GM18519 (cell line): ENCODE data around the gene FARP1.

Source experiments
- ATAC-seq: cut with Tn5 transposase; IDR thresholded peaks from one replicate; pipeline ENCODE4 v1.9.1; 2021; ENCODE audit warnings: mild to moderate bottlenecking, moderate library complexity; ENCODE audit not compliant: unreplicated experiment, low FRiP score

FARP1 gene

DNA sequence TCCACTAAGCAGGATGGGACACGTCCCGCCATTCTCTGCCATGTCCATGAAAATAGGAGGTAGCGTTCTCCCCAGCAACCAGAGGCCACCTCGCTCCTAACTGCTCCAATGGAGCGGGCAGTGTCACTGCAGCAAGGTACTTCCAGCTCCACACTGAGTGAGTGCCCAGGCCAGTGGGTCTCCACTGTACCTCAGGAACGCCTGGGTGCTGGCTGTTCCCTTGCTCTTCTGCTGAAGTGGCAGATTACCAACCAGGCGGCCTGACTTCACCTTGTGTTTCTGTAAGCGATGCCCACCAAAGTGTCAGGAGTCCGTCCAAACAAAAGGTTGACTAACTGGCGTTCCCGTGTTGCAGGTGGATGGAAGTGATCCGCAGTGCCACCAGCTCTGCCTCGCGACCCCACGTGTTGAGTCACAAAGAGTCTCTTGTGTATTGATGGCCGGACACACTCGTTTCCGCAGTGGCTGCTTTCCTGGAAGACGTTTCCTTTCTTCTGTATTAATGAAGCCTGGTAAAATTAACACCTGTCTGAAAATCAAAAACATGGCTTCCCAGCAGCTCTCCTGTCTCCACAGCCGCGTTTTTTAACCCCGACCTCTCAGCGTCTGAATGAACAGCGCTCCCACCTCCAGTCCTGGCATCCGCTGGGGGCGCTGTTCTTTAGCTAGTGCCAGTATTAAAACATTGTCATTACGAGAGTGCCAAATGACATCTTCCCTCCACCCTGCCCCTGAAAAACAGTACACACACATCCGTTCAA, 305.2 kb downstream of the FARP1 start:
- ATAC-seq = no peak

DNA sequence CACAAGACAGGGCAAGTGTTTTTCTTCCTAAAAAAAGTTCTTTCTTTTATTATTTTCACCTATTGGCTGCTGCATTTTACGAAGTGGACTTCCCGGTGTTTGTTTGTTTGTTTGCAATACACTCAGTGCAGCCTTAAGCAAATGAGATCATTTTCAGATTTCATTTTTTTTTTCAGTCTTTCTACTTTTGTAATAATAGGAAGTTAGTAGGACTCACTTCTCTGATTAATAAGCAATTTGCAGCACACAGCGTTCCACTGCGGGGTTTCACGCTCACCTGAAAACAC, 305.7 kb downstream of the FARP1 start:
- ATAC-seq = no peak

DNA sequence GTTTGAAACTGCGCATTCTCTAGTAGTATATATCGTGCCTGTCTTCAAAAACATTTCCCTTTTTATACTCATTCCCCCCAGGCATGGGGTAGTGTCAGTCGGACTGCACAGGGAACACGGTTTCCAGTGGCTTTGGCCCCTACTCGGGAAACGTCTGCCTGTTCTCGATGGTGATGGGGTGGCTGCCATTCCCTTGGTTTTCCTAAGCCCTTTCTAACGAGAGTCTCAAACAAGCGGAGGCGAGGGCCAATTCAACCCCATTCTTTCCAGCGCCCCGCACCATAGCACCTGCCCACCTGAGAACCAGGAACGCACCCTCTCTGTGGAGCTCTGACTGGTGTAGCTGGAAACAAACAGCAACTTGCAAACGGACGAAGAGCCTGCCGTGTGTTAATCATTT, 306.4 kb downstream of the FARP1 start:
- no peak for ATAC-seq

DNA sequence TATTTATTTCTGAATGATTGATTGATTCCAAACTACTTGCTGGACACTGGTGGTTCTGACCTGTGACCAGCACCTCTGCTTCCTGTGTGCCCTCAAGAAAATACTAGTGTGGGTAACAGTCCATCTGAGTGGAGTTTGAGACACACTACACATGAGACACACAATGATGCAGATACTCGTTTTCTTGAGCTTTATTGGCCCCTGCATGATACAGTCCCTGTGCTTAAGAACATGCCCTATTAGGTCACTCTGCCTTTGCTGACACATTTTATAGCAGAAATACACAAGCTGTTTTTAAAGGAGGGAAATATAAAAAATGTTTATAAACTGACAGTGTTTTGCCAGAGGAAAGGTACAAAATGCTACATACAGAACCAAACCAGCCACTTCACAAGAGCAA, 307.1 kb downstream of the FARP1 start:
- no peak for ATAC-seq

DNA sequence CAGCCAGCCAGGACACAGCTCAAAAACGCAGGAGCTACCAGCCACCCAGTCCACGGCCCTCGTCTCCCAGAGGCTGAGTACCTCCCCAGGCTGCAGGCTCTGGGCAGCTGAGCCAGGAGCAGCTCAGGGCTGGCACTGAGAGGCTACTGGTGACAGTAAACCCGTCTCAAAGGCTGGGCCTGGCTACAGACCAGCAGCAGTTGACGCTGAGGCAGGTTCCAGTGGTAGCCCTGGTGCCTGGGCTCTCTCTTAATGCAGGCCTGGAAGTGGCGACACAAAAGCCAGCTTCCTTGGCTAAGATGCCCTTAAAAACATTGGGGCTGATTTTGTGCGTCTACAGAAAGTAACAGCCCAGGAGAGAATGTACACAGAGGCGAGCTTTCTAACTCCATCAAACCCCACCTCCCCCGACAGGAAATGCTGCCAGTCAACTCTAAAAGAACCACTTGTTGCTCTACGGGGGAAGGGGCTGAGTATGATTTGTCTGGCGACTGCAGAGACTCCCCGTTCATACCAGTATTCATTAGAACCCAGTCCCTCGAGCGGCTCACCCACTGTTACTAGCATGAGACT, 307.7 kb downstream of the FARP1 start:
- no peak for ATAC-seq

DNA sequence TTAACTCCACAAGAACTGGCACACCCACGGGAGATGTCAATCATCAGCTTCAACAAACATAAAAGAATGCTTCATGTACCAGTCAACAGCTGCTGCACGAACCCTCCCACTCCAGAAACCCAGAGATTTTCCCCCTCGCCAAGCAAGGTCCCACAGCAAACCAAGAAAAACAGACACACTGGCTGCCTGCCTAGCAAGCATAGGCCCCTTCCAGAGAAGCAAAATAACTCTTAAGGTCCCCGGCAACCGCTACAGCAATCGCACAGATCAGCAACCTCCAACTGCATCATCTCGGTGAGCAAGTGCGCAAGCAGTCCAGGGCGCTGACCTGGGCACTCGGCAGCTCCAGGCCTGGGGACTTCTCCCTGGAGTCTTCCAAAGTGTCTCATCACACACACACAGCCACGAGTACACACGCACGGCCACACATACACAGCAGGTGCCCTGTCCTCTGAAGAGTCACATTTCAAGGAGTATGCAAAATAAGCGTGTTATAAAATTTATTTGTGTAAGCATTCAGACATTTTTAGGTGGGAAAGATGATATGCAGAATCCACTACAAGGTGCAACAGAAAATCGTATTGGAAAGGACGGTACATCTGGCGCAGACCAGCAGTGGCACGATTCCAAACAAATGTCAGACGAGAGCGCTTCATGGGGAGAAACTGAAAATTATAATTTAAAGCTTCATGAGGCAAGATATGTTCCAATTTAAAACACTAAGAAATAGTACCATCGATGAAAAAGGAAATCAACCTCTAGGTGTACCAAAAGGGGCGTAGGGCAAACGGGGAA, 309.0 kb downstream of the FARP1 start:
- no peak for ATAC-seq

DNA sequence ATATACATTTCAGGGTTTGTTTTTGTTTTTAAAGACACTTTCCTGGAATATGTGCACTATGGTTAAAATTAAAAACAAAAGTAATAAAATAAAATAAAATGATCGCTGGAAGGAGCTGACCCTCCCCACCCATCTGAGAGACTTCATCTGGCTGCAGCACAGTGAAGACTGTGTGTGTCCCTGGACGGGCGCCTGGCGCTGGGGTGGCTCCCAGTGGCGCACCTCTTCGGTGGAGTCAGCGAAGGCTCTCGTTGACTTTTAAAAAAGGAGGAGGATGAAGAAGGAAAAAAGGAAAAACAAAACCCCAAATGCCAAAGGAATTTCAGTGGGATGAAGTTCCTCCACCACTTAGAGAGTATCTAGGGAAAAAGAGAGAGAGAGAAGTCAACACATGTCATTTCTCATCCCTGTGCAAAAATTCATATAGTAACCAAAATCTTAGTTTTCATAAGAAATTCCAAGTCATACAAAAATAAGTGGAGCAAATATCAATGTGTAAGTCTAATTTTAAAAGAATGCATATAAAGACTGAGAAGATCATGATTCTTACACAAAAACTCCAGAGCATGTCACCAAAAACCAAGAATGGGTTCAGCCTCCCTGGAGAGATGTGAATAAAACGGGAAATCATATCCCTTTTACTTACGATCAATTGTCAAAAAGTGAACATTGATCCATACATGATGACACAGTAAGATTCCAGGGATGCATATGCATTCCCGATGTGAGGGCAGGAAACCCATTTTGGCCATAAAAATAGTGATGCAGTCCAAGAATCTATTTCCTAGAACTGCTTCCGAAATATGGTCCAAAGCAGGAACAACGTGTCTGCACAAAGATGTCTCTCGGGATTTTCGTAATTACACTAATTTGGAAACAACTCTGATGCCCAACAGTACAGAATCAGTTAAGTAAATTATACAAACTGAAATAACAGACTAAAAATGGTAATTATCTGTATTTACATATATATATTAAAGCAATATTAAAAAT, 310.3 kb downstream of the FARP1 start:
- ATAC-seq = no peak

DNA sequence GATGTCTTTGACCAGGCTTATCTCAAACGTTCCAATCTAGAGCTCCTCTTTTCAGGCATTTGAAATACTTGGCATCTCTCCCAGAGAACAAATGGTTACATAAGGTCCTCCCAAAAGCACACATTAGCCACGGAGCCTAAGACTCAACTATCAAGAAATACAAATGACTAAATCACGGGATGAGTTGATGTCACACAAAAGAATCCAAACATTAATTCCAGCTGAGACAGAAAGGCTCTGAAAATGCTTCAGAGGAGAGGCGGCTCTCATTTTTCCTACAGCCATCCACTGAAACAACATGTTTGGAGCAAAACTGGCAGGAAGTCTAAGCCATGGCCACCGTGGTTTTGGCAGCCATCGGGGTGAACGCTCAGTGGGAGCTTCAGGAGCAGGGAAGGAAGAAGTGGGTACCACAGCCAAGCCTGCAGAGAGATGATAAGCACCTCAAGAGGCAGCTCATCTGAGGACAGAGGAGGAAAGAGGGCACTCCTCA, 311.5 kb downstream of the FARP1 start:
- ATAC-seq = no peak

DNA sequence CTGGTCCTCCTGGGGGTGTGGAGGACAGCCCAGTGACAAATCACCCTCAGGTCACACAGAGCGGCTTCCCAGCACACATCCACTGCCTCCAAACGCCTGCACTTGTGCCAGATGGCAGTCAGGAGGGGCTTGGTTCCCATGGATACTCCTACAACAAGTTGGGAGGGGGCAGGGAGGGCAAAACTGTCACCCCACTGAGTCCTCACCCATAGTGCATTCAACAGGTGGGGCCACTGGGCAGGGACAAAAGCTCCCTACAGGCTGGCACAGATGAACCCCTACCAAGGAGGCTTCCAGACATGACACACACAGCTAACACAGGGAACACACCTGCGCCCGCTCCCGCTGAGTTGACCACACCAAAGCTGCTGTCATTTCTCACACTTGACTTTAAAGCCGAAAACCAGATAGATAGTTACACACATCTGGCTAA, 313.5 kb downstream of the FARP1 start:
- no peak for ATAC-seq

DNA sequence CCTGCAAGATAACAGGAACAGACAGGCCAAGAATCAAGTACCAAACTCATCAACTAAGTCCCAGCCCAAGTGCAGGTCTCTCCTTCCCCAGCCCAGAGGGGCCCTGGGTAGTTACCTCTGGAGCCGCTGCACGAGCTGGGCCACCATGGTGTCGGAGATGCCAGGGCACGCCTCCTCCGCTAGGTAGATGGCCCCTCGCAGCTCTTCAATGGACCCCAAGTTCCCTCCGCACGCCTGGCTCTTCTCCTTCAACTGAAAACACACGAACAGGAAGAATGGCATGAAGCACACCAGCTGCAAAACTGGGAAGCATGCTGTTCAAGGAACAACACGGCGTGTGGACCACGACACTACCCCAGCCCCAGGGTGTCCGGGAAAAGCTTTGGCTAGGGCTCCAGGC, 314.2 kb downstream of the FARP1 start:
- ATAC-seq = no peak

DNA sequence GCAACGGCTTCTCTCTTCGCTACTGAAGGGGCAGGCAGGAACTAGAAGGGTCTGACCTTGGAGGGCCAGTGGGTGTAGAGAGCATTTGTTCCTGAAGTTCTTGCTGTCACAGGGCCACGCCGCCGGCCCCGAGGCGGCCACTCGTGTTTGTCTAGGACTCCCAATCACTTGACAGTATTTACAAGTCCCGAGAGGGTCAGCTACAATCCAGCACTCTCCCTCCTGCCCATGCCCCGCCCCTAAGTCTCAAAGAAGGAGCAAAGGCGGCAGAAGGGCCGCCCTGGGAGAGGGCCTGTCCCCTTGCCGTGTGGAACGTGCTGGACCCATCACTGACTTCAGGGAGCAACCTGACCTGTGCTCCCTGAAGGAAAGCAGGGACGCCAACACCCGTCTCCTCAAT, 315.5 kb downstream of the FARP1 start:
- ATAC-seq = no peak

DNA sequence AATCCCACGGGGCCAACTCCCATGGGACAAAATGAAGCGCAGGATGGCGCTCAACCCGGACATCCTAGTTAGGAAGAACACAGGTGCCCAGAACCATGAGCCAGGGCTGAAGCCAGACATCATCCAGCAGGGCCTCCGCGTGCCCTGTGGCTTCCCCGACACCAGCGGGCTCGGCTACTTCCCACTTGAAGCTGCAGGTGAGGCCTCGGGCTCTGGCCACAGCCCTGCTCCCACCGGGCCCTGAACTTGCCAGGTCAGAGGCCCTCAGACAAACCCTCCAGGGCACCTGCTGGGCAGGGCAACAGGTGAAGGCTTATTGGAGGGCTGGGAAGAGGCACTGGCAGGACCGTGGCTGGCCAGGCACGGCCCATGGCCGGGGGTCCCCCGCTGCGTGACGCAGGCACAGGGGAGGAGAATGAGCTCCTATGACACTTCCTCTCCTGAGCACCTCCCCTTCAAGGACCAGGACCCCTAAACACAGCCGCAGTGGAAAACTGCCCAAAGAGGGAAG, 316.3 kb downstream of the FARP1 start:
- no peak for ATAC-seq

DNA sequence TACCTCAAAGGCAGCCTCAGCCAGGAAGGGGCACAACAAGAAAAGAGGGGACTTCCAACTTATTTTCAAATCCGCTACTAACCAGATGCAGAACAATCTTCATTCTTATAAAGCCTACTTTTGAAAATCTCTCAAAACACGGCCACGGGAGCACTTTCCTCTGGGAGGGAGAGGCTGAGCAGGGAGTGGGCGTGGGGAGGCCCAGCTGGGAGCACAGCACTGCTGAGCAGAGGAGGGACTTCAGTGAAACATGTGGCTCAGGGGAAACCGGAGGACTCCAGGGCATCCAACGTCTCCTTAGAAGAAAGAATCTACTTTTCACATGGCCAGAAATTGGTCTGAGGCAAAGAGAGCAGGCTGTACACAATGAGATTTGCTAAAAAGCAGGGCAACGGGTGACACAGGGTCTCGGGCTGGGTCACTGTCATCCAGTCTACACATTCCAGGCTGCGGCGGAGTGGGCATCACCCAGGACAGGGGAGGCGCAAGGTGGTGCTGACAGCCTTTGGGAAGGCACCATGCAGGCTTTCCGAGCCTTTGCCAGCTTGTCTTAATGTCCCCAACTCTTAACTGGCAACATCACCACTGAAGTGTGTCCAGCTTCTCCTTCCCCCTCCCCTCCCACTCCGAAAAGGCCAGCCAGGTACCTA, 317.0 kb downstream of the FARP1 start:
- no peak for ATAC-seq

DNA sequence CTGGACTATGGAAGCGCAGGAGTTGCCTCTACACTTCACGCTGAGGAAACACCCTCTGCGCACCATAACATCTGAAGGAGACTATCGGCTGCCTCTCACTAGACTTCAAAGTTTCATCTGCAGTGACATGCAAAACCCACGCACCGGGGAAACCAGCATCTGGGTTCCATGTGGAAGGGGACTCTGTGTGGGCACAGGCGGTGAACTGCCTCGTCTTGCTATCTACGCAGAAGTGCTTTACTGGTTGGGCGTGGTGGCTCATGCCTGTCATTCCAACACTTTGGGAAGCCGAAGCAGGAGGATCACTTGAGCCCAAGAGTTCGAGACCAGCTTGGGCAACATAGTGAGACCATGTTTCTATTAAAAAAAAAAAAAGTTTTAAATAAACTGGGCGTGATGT, 317.6 kb downstream of the FARP1 start:
- ATAC-seq = no peak

DNA sequence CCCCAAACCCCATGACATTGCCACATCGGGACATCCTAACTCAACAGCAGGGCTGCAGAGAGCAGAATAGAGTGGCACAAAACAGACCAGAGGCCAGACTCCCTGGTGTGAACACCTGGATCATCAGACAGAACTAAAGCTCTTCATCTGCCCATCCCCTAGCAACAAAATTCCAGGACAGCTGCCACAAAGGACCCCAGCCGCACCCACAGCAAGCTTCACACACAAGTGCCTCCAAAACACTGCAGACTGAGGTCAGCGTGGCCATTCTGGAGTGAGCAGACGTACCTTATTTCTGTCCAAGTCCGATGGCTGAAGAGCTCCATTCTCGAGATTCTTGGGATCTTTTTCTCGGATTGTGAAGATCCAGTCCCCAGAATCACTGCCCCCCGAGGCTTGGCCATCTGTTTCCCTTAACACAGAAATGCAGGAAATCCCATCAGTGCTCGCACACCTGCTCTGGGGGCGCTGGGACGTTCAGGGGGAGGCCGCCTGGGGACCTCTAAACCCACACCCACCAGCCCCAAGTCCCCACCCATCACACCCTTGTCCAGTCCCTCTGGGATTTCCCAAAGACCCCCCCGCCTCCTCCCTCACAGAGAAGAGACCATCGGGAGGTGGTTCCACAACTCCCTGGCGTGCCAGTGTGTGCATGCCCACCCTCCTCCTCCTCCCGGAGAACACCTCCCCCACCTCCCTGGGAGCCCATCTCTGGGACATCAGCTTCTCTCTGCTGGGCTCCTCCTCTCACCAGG, 318.8 kb downstream of the FARP1 start:
- no peak for ATAC-seq

DNA sequence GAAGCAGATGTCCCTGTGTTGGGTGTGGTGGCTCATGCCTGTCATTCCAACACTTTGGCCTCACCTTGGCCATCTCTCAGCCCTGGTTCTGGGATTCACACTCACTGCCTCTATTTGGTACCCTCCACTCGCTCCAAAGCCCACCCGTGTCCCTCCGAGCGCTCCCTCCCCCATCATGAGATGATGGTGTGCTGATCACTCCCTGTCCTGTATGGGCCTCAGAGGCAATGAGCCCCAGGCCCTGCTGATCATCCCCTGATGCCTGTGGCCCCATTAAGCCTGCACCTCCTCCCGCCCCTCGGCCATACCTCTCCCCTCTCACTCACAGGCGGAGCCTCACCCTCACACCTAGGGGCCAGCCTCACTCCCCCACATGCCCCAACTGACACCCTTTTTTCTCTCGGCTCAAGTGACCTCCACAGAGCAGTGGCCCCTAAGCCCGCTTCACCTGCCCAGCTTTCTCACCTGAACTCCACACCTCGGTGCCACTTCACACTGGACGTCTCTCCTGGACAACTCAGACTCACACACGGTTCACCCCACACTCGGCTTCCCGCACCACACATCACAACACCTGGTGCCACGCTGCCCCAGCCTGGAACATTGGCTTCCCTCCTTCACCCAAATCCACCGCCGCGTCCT, 319.5 kb downstream of the FARP1 start:
- ATAC-seq = no peak

DNA sequence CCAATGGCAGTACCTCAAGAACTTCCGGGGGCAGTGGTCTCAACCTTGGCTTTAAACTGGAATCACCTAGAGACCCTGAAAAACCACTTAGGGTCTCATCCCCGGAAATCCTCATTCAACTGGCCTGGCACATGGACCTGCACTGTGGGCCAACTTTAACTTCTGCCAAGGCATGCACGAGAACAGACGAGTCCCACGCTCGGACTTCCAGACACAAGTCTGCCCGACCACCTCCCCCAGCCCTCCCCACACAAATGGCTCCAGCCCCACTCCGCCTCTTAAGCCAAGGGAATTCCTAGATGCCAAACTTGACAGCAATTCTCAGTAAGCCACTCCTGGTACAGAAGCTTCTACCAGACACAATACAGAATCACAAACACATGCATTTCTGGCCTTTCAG, 320.1 kb downstream of the FARP1 start:
- ATAC-seq = no peak

DNA sequence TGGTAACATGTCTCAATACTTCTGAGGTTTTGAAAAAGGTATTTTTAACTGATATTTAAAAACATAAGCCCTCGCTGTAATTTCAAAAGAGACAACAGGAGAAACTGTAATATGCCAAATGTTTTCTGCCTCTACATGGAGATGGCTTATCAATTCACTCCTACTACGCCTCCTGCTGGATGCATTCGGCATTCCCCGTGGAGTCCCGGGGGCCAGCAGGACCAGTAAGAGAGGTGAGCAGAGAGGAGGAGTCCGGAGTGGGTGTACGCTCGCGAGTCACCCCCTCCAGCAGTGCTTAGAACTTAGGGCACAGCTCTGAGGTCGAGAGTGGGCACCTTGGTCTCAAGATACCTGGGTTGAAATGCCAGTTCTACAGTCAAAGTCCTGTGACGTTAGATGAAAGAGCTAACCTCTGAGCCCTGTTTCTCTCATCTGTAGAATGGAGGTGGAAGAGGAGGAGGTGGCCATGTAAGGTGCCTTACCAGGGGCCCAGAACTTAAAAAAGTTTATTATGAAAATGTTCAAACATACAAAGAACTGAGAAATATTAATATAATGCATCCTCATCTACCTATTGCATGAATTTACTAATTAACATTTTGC, 323.8 kb downstream of the FARP1 start:
- no peak for ATAC-seq
